Right lobe of liver (tissue), 6 donors: ENCODE results near the gene KCNQ1. TPM values are rescaled to one million over a fixed set of nuclear protein-coding genes. Genes with fewer than 3 reads are reported as not detected.

Experiments
- ATAC-seq, 4 donors: fragments of 200-7000 bp; cut with Tn5 transposase; one replicate each; pipeline ENCODE4 v1.9.1; 2020; ENCODE audit warnings: mild to moderate bottlenecking in 4 of 4, moderate library complexity in 4 of 4
- DNase-seq, 3 donors: peaks; one replicate each; pipeline ENCODE4 v3.0.0-alpha.2; 2020
- H3K27ac ChIP-seq, 3 donors: fragments of 200-600 bp; one replicate each; pipeline ENCODE4 v1.8.0; 2022
- H3K27me3 ChIP-seq, 2 donors: fragments of 200-600 bp; one replicate each; pipeline ENCODE4 v1.8.0; 2022
- H3K36me3 ChIP-seq, 4 donors: fragments of 200-600 bp; sonication (generic) in 1 of 4; one replicate each; pipeline versions ENCODE4 v1.5.1 to v1.8.0; 2017 to 2022; ENCODE audit warnings: control low read depth in 1 of 4
- H3K4me1 ChIP-seq, 4 donors: fragments of 200-600 bp; sonication (generic) in 1 of 4; one replicate each; pipeline versions ENCODE4 v1.5.1 to v1.8.0; 2017 to 2022; ENCODE audit warnings: control low read depth in 1 of 4
- H3K4me3 ChIP-seq, 3 donors: fragments of 200-600 bp; one replicate each; pipeline ENCODE4 v1.8.0; 2022
- H3K9me3 ChIP-seq, 4 donors: fragments of 200-600 bp; sonication (generic) in 1 of 4; one replicate each; pipeline versions ENCODE4 v1.5.1 to v1.8.0; 2017 to 2022; ENCODE audit warnings: control low read depth in 1 of 4
- POLR2A ChIP-seq: fragments of 450-650 bp; IDR thresholded peaks from one replicate; pipeline ENCODE4 v1.6.1; 2017; ENCODE audit warnings: antibody characterized with exemption, mild to moderate bottlenecking
- WGBS: methylation state at CpG from one replicate; pipeline ENCODE4 v1.1.6; 2018; ENCODE audit warnings: low coverage, low lambda C conversion rate; ENCODE audit not compliant: insufficient coverage; ENCODE audit errors: missing lambda C conversion rate; 5-methylcytosine and 5-hydroxymethylcytosine counted together
- intact Hi-C, 2 donors: fragments of 100-400 bp; cut with DNase I; formaldehyde crosslinking; loops; one replicate each; pipeline versions ENCODE4 v1.11.2 to v1.14.1; 2022
- total RNA-seq, 6 experiments: library from RNA; depleted of rRNA in 2 of 6; stranded (reverse); fragments of >200 nt in 2 of 6; fragmentation: NEBNext Ultra II Directional in 3 of 6; extraction: Animal tissue kit (Norgen Biotek cat#: 25700) in 3 of 6; gene quantifications; one replicate each; pipeline versions ENCODE4 v1.1.0 to v1.2.4, GENCODE V29; 2016 to 2023
- TF ChIP-seq, protein P1 (sequence below), 4 donors: fragments of 200-600 bp in 3 of 4; fragments of 450-650 bp in 1 of 4; IDR thresholded peaks; one replicate each; pipeline versions ENCODE4 v1.5.1 to v1.8.0; 2016 to 2022; ENCODE audit warnings: antibody characterized with exemption in 4 of 4, mild to moderate bottlenecking in 2 of 4
- donor health status: DM: no; HTN: yes; CAD: no.
- donor health status: DM: no; HTN: no; CAD: no.
- donor health status: DM: no; HTN: no; CAD: no.
- donor health status: DM: no; HTN: yes; CAD: no.
- donor health status: DM: no; HTN: yes; CAD: no.

Gene KCNQ1
- total RNA-seq, 6 experiments from 2014 or later, result 0.61 to 2.4 (median 1.8) TPM

DNA sequence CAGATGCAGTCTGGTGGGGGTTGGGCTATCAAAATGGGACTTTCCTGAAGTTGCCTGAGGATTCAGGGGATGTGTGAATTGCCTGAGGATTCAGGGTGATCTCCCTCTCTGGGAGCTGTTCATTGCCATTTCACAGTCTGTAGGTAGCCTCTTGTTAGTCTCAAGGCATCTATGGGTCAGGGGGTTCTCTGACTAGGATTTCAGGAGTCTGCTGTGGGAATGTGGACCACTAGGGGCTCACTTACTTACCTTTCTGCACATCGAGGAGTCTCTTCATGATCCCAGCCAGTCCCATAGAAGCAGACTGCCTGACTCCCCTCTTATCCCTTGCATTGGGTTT is 200.9 kb downstream of the KCNQ1 start:
- Histone ChIP-seq H3K36me3 (no peaks in the 10 kb centered on the region), H3K4me3 (no peak overlapping the region), H3K27ac (no peak overlapping the region), H3K27me3 (no peaks in the 10 kb centered on the region), H3K9me3 (peaks cover 0 to 32% (median 4%) of the 10 kb centered on the region in 4 donors), H3K4me1 (no peaks in the 10 kb centered on the region)
- 67% methylated on average over 1 of the region's 1 CpG for WGBS
- DNase-seq, result no peak
- no peak for ATAC-seq
- intact Hi-C loops, result no loop called here
- TF ChIP-seq POLR2A, result no peak
- TF ChIP-seq, protein P1, sequence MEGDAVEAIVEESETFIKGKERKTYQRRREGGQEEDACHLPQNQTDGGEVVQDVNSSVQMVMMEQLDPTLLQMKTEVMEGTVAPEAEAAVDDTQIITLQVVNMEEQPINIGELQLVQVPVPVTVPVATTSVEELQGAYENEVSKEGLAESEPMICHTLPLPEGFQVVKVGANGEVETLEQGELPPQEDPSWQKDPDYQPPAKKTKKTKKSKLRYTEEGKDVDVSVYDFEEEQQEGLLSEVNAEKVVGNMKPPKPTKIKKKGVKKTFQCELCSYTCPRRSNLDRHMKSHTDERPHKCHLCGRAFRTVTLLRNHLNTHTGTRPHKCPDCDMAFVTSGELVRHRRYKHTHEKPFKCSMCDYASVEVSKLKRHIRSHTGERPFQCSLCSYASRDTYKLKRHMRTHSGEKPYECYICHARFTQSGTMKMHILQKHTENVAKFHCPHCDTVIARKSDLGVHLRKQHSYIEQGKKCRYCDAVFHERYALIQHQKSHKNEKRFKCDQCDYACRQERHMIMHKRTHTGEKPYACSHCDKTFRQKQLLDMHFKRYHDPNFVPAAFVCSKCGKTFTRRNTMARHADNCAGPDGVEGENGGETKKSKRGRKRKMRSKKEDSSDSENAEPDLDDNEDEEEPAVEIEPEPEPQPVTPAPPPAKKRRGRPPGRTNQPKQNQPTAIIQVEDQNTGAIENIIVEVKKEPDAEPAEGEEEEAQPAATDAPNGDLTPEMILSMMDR (IDR thresholded peaks at IDR 0.05), result no peak

DNA sequence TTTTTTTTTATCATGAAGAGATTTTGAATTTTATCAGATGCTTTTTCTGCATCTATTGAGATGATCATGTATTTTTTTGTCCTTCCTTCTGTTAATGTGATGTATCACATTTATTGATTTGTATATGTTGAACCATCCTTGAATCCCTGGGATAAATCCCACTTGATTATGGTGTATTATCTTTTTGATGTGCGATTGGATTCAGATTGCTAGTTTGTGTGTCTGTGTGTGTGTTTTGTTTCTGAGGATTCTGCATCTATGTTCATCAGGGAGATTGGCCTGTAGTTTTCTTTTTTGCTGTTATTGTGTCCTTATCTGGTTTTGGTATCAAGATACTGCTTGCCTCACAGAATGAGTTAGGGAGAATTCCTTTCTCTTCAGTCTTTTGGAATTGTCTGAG is 202.4 kb downstream of the KCNQ1 start:
- no peak overlapping the region for H3K4me3 ChIP-seq
- H3K27ac ChIP-seq, result no peak overlapping the region
- H3K27me3 ChIP-seq, result no peaks in the 10 kb centered on the region
- TF ChIP-seq, protein P1 (IDR thresholded peaks at IDR 0.05), result no peak
- TF ChIP-seq POLR2A, result no peak
- ATAC-seq (no peak), DNase-seq (no peak)
- H3K9me3 ChIP-seq, result peaks cover 0 to 28% (median 3%) of the 10 kb centered on the region in 4 donors
- H3K4me1 ChIP-seq, result no peaks in the 10 kb centered on the region
- WGBS, result 75% methylated on average over 1 of the region's 1 CpG
- intact Hi-C loops, result no loop called here
- H3K36me3 ChIP-seq, result no peaks in the 10 kb centered on the region

DNA sequence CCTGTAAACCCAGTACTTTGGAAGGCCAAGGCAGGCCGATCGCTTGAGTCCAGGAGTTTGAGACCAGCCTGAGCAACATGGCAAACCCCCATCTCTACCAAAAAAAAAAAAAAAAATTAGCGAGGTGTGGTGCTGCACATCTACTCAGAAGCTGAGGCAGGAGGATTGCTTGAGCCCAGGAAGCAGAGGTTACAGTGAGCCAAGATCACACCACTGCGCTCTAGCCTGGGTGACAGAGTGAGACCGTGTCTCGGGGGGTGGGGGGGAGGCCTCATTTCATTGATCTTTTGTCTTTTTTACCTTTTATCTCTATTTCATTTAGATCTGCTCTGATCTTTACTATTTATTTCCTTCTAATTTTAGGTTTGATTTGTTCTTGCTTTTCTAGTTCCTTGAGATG is 203.1 kb downstream of the KCNQ1 start:
- Histone ChIP-seq H3K27me3 (no peaks in the 10 kb centered on the region), H3K4me1 (no peaks in the 10 kb centered on the region), H3K4me3 (no peak overlapping the region), H3K36me3 (no peaks in the 10 kb centered on the region), H3K9me3 (peaks cover 0 to 22% (median 0%) of the 10 kb centered on the region in 4 donors), H3K27ac (no peak overlapping the region)
- intact Hi-C loops, result no loop called here
- TF ChIP-seq POLR2A, result no peak
- TF ChIP-seq, protein P1 (IDR thresholded peaks at IDR 0.05), result no peak
- WGBS, result 97% methylated on average over 6 of the region's 6 CpGs
- DNase-seq (no peak), ATAC-seq (no peak)

DNA sequence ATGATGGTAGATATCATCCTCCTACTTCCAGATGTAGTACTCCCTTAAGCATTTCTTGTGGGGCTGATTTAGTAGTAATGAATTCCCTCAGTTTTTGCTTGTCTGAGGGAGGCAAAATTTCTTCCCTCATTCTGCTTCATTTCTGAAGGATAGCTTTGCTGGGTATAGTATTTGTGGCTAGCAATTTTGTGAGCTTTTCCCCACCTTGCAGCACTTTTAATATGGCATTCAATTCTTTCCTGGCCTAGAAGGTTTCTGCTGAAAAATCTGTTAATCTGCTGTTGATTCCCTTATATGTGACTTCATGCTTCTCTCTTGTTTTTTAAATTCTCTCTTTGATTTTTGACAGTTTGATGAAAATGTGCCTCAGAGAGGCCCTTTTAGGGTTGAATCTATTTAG is 204.6 kb downstream of the KCNQ1 start:
- ATAC-seq (no peak), DNase-seq (no peak)
- Histone ChIP-seq H3K9me3 (peaks cover 0 to 22% (median 0%) of the 10 kb centered on the region in 4 donors), H3K4me3 (no peak overlapping the region), H3K4me1 (no peaks in the 10 kb centered on the region), H3K27ac (no peak overlapping the region), H3K36me3 (no peaks in the 10 kb centered on the region), H3K27me3 (no peaks in the 10 kb centered on the region)
- TF ChIP-seq, protein P1 (IDR thresholded peaks at IDR 0.05), result no peak
- TF ChIP-seq POLR2A, result no peak
- intact Hi-C loops, result no loop called here

DNA sequence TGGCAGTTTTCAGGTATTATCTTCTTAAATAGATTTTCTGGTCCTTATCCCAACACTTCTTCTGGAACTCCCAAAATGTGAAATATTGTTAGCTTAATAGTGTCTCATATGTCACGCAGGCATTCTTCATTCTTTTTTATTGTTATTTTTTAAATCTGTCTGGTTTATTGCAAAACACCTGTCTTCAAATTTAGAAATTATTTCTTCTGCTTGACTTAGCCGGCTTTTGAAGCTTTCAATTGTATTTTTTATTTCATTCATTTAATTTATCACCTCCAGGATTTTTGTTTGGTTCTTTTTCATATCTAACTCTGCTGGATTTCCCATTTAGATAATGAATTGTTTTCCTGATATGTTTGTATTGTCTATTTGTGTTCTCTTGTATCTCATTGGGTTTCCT is 205.0 kb downstream of the KCNQ1 start:
- ATAC-seq, result no peak
- intact Hi-C loops, result no loop called here
- 95% methylated on average over 2 of the region's 2 CpGs for WGBS
- peaks cover 0 to 22% (median 0%) of the 10 kb centered on the region in 4 donors for H3K9me3 ChIP-seq
- no peak overlapping the region for H3K27ac ChIP-seq
- H3K27me3 ChIP-seq, result no peaks in the 10 kb centered on the region
- H3K4me3 ChIP-seq, result no peak overlapping the region
- no peak for DNase-seq
- no peaks in the 10 kb centered on the region for H3K36me3 ChIP-seq
- no peaks in the 10 kb centered on the region for H3K4me1 ChIP-seq
- TF ChIP-seq, protein P1 (IDR thresholded peaks at IDR 0.05), result no peak
- TF ChIP-seq POLR2A, result no peak
